Caco-2 (cell line): ENCODE data around the gene EML3. TPM values are rescaled to one million over a fixed set of nuclear protein-coding genes. Genes with fewer than 3 reads are reported as not detected.
"Not testable (repeated sequence)": the region's sequence is repeated elsewhere in the genome, so short reads cannot be mapped to it uniquely, and the experiment has no call there.

Experiments used
- BruUV-seq: library from RNA; stranded (reverse); fragments of 400-500 nt; replicated peaks from 2 replicates; lab custom pipeline; 2021; lab: Mats Ljungman, UMichigan
- CTCF ChIA-PET: fragments of 300-600 bp; sonication (Branson Sonifier 250); formaldehyde crosslinking; loops from one replicate; lab custom pipeline; 2022; ENCODE audit warnings: antibody characterized with exemption; lab: Charles Lee
- POLR2A ChIA-PET: fragments of 300-600 bp; sonication (Branson Sonifier 250); formaldehyde crosslinking; loops from one replicate; lab custom pipeline; 2022; ENCODE audit warnings: antibody characterized with exemption; lab: Charles Lee
- DNase-seq, 2 experiments: peaks; one replicate each; pipeline versions ENCODE4 v3.0.0 to v3.0.0-alpha.2; 2020 to 2022
- H3K27me3 ChIP-seq: replicated peaks from 2 replicates; pipeline ENCODE4 v1.6.0; 2011; ENCODE audit warnings: low read length; ENCODE audit not compliant: control insufficient read depth, insufficient read depth
- H3K36me3 ChIP-seq: 2 replicates; pipeline ENCODE4 v1.5.1; 2011; ENCODE audit warnings: low read length; ENCODE audit not compliant: control insufficient read depth, insufficient read depth
- H3K4me1 ChIP-seq: fragments of 250-450 bp; sonication (Bioruptor Pico); 2 replicates; pipeline ENCODE4 v1.5.1; 2020; ENCODE audit warnings: mild to moderate bottlenecking
- H3K4me3 ChIP-seq: 2 replicates; pipeline ENCODE4 v1.5.1; 2011; ENCODE audit warnings: low read depth, mild to moderate bottlenecking, control low read depth, low read length
- H3K9me3 ChIP-seq: fragments of 250-450 bp; sonication (Bioruptor Pico); 2 replicates; pipeline ENCODE4 v1.5.1; 2020; ENCODE audit warnings: mild to moderate bottlenecking, moderate library complexity
- H3K27ac Mint-ChIP-seq: one replicate; pipeline ENCODE4 v1.8.0; 2022; ENCODE audit warnings: mixed read lengths; ENCODE audit not compliant: unreplicated experiment
- H3K27me3 Mint-ChIP-seq: one replicate; pipeline ENCODE4 v1.8.0; 2022; ENCODE audit warnings: mixed read lengths; ENCODE audit not compliant: insufficient read depth, unreplicated experiment
- H3K36me3 Mint-ChIP-seq: one replicate; pipeline ENCODE4 v1.8.0; 2022; ENCODE audit warnings: mild to moderate bottlenecking, mixed read lengths; ENCODE audit not compliant: insufficient read depth, unreplicated experiment
- H3K4me1 Mint-ChIP-seq: one replicate; pipeline ENCODE4 v1.8.0; 2022; ENCODE audit warnings: low read depth, mixed read lengths; ENCODE audit not compliant: unreplicated experiment
- H3K4me3 Mint-ChIP-seq: one replicate; pipeline ENCODE4 v1.8.0; 2022; ENCODE audit warnings: mild to moderate bottlenecking, moderate library complexity, mixed read lengths; ENCODE audit not compliant: unreplicated experiment
- H3K9me3 Mint-ChIP-seq: one replicate; pipeline ENCODE4 v1.8.0; 2022; ENCODE audit warnings: mixed read lengths; ENCODE audit not compliant: unreplicated experiment
- intact Hi-C: fragments of 100-400 bp; cut with micrococcal nuclease; formaldehyde crosslinking; loops from one replicate; pipeline ENCODE4 v1.10.0; 2022; ENCODE audit not compliant: unreplicated experiment
- total RNA-seq: library from RNA; stranded (reverse); gene quantifications from 2 replicates; pipeline ENCODE4 v1.2.3, GENCODE V29; 2022
- TF ChIP-seq, protein P1 (sequence below), 2 experiments: fragments of 200-600 bp in 1 of 2; IDR thresholded peaks; 1 replicate in 1 of 2; 2 replicates in 1 of 2; pipeline versions ENCODE4 v1.5.1 to v1.8.0; 2011 to 2022; ENCODE audit warnings: antibody characterized with exemption in 1 of 2, control low read depth in 1 of 2, inconsistent platforms in 1 of 2, low read depth in 1 of 2, low read length in 1 of 2, mild to moderate bottlenecking in 1 of 2, moderate library complexity in 1 of 2; ENCODE audit not compliant: insufficient read depth in 1 of 2, severe bottlenecking in 1 of 2, unreplicated experiment in 1 of 2

The EML3 gene
- total RNA-seq, 1 experiment from 2014 or later, result 61.2 TPM

DNA sequence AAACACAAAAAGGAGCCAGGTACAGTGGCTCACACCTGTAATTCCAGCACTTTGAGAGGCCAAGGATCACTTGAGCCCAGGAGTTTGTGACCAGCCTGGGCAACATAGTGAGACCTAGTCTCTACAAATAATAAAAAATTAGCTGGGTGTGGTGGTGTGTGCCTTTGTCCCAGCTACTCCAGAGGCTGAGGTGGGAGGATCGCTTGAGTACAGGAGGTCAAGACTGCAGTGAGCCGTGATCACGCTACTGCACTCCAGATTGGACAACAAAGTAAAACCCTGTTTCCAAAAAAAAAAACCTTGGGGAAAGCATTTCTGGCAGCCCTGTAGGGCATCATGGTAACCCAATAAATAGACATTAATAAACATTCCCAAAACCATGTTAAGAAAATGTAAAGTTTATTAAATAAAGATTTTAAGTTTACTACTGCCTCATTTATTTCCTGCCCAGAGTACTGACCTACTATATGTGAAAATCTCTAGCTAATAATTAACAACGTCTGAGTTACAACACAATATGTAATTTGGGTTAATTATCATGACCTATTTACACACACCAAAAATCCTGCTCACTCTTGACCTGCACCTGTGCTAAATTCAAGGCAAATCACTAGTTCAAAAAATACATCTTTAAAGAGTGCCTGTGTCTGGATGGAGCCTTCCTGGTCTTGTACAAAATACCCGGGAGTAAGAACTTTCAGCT lies 47.3 kb downstream of the EML3 start:
- peaks cover 100% of the 10 kb centered on the region for H3K36me3 Mint-ChIP-seq
- CTCF ChIA-PET, result interaction anchor here (0.7 to 1.6 kb wide), 6 partner anchors 9 to 172 kb away, joined by 3 to 4 read pairs (median 4); partner anchors contain the start of gene EEF1G

DNA sequence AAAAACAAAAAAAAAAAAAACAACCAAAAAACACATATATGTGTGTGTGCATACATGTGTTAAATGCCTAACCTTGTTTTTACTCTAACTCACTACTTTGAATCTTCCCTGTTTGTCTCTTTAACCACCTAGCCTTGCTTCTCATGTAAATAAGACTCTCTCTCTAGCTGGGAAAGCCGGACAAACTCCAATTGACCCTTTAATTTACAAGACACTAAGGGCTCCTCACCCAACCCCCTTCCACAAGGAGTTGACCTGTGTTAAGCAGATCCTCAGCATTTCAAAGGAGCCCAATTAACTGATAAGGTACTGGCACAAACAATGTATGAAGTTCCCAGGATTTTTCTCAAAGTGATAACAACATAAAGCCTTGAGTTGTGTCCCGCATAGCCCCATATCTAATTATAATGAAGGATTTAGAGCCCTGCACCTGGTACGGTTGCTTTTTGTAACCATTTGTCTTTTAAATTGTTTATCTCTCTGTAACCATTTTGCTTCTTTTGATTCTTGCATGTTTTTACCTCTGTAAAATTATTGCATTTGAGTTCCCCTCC lies 50.8 kb downstream of the EML3 start:
- not testable (repeated sequence) for H3K36me3 ChIP-seq, H3K27me3 Mint-ChIP-seq, H3K9me3 Mint-ChIP-seq, H3K9me3 ChIP-seq, H3K4me3 ChIP-seq, H3K27me3 ChIP-seq, BruUV-seq
- Mint-ChIP-seq H3K4me3 (peak overlapping the region; percentile 50), H3K36me3 (peaks cover 100% of the 10 kb centered on the region), H3K27ac (peak overlapping the region; percentile 71), H3K4me1 (peaks cover 59% of the 10 kb centered on the region)
- DNase-seq, result peak; percentile 55 to 73
- intact Hi-C loops, result loop anchor here (2.0 kb wide), 1 partner anchor 41 kb away; no protein-coding TSS in a partner anchor
- peaks cover 74% of the 10 kb centered on the region for H3K4me1 ChIP-seq
- ChIA-PET POLR2A (interaction anchor here (2.9 kb wide), 1 partner anchor 12 kb away, joined by 26 read pairs; the partner anchor contains the start of gene EEF1G), CTCF (interaction anchor here (1.7 to 2.5 kb wide), 4 partner anchors 10 to 54 kb away, joined by 8 to 14 read pairs (median 10); partner anchors contain the start of genes AHNAK and MTA2)

More for the DNA sequence above, 47.3 kb downstream of the EML3 start:
- Histone ChIP-seq H3K9me3 (no peaks in the 10 kb centered on the region), H3K4me1 (peaks cover 58% of the 10 kb centered on the region), H3K27me3 (no peaks in the 10 kb centered on the region), H3K4me3 (no peak overlapping the region), H3K36me3 (peaks cover 6% of the 10 kb centered on the region)
- POLR2A ChIA-PET, result interaction anchor here (0.5 to 1.5 kb wide), 5 partner anchors 9 to 642 kb away, joined by 3 to 15 read pairs (median 4); partner anchors contain the start of genes AHNAK, EEF1G and TUT1
- H3K27ac Mint-ChIP-seq, result peak overlapping the region; percentile 6
- peaks cover 45% of the 10 kb centered on the region for H3K4me1 Mint-ChIP-seq
- TF ChIP-seq, protein P1, sequence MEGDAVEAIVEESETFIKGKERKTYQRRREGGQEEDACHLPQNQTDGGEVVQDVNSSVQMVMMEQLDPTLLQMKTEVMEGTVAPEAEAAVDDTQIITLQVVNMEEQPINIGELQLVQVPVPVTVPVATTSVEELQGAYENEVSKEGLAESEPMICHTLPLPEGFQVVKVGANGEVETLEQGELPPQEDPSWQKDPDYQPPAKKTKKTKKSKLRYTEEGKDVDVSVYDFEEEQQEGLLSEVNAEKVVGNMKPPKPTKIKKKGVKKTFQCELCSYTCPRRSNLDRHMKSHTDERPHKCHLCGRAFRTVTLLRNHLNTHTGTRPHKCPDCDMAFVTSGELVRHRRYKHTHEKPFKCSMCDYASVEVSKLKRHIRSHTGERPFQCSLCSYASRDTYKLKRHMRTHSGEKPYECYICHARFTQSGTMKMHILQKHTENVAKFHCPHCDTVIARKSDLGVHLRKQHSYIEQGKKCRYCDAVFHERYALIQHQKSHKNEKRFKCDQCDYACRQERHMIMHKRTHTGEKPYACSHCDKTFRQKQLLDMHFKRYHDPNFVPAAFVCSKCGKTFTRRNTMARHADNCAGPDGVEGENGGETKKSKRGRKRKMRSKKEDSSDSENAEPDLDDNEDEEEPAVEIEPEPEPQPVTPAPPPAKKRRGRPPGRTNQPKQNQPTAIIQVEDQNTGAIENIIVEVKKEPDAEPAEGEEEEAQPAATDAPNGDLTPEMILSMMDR (IDR thresholded peaks at IDR 0.05; ENCODE audit: insufficient read depth in 1 of 2, low read depth in 1 of 2, low read length in 1 of 2, severe bottlenecking in 1 of 2, unreplicated experiment in 1 of 2), result no peak
- intact Hi-C loops, result no loop called here
- no peaks in the 10 kb centered on the region for H3K9me3 Mint-ChIP-seq
- DNase-seq, result no peak
- no peak overlapping the region for H3K4me3 Mint-ChIP-seq
- no TSS peak for BruUV-seq
- no peaks in the 10 kb centered on the region for H3K27me3 Mint-ChIP-seq

DNA sequence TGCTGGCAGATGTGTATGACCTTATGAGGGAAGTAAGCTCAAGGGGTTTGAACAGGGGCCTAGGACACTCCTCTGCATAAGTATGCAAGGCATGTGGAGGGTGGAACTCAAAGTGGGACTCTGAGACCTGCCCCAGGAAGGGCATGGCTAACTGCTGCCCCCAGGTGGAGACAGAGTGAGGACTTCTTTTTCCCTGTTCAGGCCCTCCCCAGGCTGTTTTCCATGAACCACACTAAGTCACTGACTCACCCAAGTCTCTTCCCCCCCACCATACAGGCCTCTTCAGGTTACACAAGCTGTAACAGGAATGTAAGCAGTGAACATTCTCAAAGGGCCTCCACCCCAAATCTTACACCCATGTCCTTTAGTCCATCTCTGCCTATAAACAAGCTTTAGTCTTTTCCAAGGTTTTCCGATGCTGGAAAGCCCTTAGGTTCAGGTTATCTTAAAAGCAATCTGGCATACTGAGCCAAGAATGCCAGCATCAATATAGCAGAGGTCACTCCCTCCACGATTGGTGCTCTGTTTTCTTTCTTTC lies 51.9 kb downstream of the EML3 start:
- peaks cover 100% of the 10 kb centered on the region for H3K36me3 Mint-ChIP-seq
- H3K9me3 Mint-ChIP-seq, result no peaks in the 10 kb centered on the region
- peak overlapping the region; percentile 50 for H3K4me3 Mint-ChIP-seq
- no peak overlapping the region for H3K4me3 ChIP-seq
- ChIA-PET POLR2A (interaction anchor here (0.5 to 2.9 kb wide), 14 partner anchors 9 to 111 kb away, joined by 3 to 26 read pairs (median 4); partner anchors contain the start of genes AHNAK, B3GAT3, EEF1G and MTA2), CTCF (interaction anchor here (0.7 to 2.5 kb wide), 33 partner anchors 9 to 223 kb away, joined by 3 to 45 read pairs (median 5); partner anchors contain the start of genes AHNAK, ASRGL1, C11orf98 and EEF1G)
- peak; percentile 97 to 98 for DNase-seq
- TF ChIP-seq, protein P1 (IDR thresholded peaks at IDR 0.05; ENCODE audit: insufficient read depth in 1 of 2, low read depth in 1 of 2, low read length in 1 of 2, severe bottlenecking in 1 of 2, unreplicated experiment in 1 of 2), result peak; percentile 91 to 94
- H3K27ac Mint-ChIP-seq, result peak overlapping the region; percentile 71
- intact Hi-C loops, result loop anchor here (1.0 to 2.0 kb wide), 6 partner anchors 15 to 180 kb away; no protein-coding TSS in a partner anchor
- peaks cover 4% of the 10 kb centered on the region; the same call in 1 of the 2 replicates for H3K36me3 ChIP-seq
- peaks cover 59% of the 10 kb centered on the region for H3K4me1 Mint-ChIP-seq
- peaks cover 74% of the 10 kb centered on the region for H3K4me1 ChIP-seq
- H3K27me3 ChIP-seq, result no peaks in the 10 kb centered on the region
- H3K9me3 ChIP-seq, result no peaks in the 10 kb centered on the region
- H3K27me3 Mint-ChIP-seq, result no peaks in the 10 kb centered on the region
- no TSS peak for BruUV-seq

DNA sequence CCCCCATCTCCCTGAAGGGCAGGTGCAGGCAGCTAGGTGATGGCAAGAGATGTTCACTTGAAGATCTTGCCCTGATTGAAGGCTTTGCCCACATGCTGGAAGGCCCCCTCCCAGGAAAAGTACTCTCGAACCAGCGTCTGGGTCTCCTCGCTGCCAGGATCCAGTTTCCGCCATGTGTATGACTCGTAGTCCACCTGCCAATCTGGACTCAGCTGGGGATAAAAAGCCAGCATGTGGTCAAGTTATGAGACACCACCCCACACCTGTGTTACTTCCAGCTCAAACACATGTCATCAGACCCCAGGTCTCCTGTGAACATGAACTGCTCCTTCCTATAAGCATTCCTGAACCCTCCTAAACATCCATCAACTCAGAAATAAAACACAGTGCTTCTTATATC lies 52.9 kb downstream of the EML3 start:
- intact Hi-C loops, result loop anchor here (1.0 to 2.0 kb wide), 6 partner anchors 14 to 179 kb away; no protein-coding TSS in a partner anchor
- not testable (repeated sequence) for H3K9me3 Mint-ChIP-seq, DNase-seq, H3K27me3 ChIP-seq, BruUV-seq, H3K9me3 ChIP-seq, H3K27me3 Mint-ChIP-seq, H3K36me3 ChIP-seq, H3K4me3 ChIP-seq
- Mint-ChIP-seq H3K4me1 (peaks cover 62% of the 10 kb centered on the region), H3K27ac (peak overlapping the region; percentile 71), H3K4me3 (peak overlapping the region; percentile 50), H3K36me3 (peaks cover 100% of the 10 kb centered on the region)
- H3K4me1 ChIP-seq, result peaks cover 81% of the 10 kb centered on the region
- ChIA-PET POLR2A (interaction anchor here (1.4 to 2.9 kb wide), 2 partner anchors 15 to 16 kb away, joined by 4 to 26 read pairs; partner anchors contain the start of gene EEF1G), CTCF (interaction anchor here (1.0 to 2.5 kb wide), 8 partner anchors 10 to 164 kb away, joined by 3 to 45 read pairs (median 4); partner anchors contain the start of gene AHNAK)
